Right renal cortex interstitium (tissue), 3 donors: ENCODE measurements around the gene IHH. TPM values are rescaled to one million over a fixed set of nuclear protein-coding genes. Genes with fewer than 3 reads are reported as not detected.
A peak's percentile ranks its signal among the peaks of the same experiment; 100 is the strongest.

ENCODE experiments used
- DNase-seq, 3 donors: peaks; one replicate each; pipeline ENCODE4 v3.0.0-alpha.2; 2013; ENCODE audit warnings: low read depth in 3 of 3, low spot score in 2 of 3
- polyA plus RNA-seq, 3 donors: library from polyadenylated mRNA; unstranded; fragments of 120-200 nt; gene quantifications; one replicate each; pipeline ENCODE4 v1.2.1, GENCODE V29; 2013; ENCODE audit not compliant: insufficient read length in 3 of 3

Gene IHH
- polyA plus RNA-seq, 3 donors, result 1.2 to 1.8 (median 1.6) TPM

GRCh38 chr2:219042750-219043149 is 18.0 kb downstream of the IHH start:
- DNase-seq, result no peak

- no peak for DNase-seq
These were observed 18.6 kb downstream of the IHH start for GRCh38 chr2:219042157-219042556.

- DNase-seq, result no peak
These were observed 19.5 kb downstream of the IHH start, which contains the start of gene CFAP65 for GRCh38 chr2:219041252-219041651. Gene CFAP65, minus strand, starts transcription at chr2:219041516. Its CDS starts 2,468 bp downstream, at chr2:219039048.

- DNase-seq, result no peak
These were observed 22.1 kb downstream of the IHH start for GRCh38 chr2:219038600-219038999.

- DNase-seq, result no peak
These were observed 22.8 kb downstream of the IHH start for GRCh38 chr2:219037783-219038499.

- no peak for DNase-seq
These were observed 24.8 kb downstream of the IHH start for GRCh38 chr2:219035942-219036341.

- no peak for DNase-seq
These were observed 25.9 kb downstream of the IHH start for GRCh38 chr2:219034823-219035222.

- DNase-seq, result no peak
These were observed 28.5 kb downstream of the IHH start for GRCh38 chr2:219032051-219032745.

GRCh38 chr2:219031005-219031738 is 29.5 kb downstream of the IHH start:
- no peak for DNase-seq

- DNase-seq, result no peak
These were observed 30.4 kb downstream of the IHH start for GRCh38 chr2:219030177-219030940.

- peak; percentile 23 to 52 (median 50) for DNase-seq
These were observed 30.9 kb downstream of the IHH start for GRCh38 chr2:219029829-219030165.

GRCh38 chr2:219028996-219029828 is 31.5 kb downstream of the IHH start:
- no peak for DNase-seq

- no peak for DNase-seq
These were observed 32.6 kb downstream of the IHH start for GRCh38 chr2:219028141-219028540.

GRCh38 chr2:219027511-219028055 is 33.1 kb downstream of the IHH start:
- no peak for DNase-seq

GRCh38 chr2:219026946-219027345 is 33.8 kb downstream of the IHH start:
- DNase-seq, result no peak

- DNase-seq, result no peak
These were observed 34.8 kb downstream of the IHH start for GRCh38 chr2:219025637-219026585.

GRCh38 chr2:219024059-219024458 is 36.7 kb downstream of the IHH start:
- DNase-seq, result no peak

- DNase-seq, result no peak
These were observed 37.6 kb downstream of the IHH start for GRCh38 chr2:219023045-219023605.
